Calu3 (cell line): ENCODE results near the gene TTC9B. TPM values are rescaled to one million over a fixed set of nuclear protein-coding genes. Genes with fewer than 3 reads are reported as not detected.

Experiments used
- BruUV-seq: library from RNA; stranded (reverse); fragments of 400-500 nt; replicated peaks from 2 replicates; lab custom pipeline; 2021; lab: Mats Ljungman, UMichigan
- CTCF ChIA-PET: fragments of 300-600 bp; sonication (Branson Sonifier 250); formaldehyde crosslinking; loops from one replicate; lab custom pipeline; 2022; ENCODE audit warnings: antibody characterized with exemption; lab: Charles Lee
- DNase-seq: peaks from one replicate; pipeline ENCODE4 v3.0.0; 2022
- H3K27ac Mint-ChIP-seq: one replicate; pipeline ENCODE4 v1.8.0; 2022; ENCODE audit warnings: mixed read lengths; ENCODE audit not compliant: unreplicated experiment
- H3K27me3 Mint-ChIP-seq: one replicate; pipeline ENCODE4 v1.8.0; 2022; ENCODE audit warnings: mixed read lengths; ENCODE audit not compliant: unreplicated experiment
- H3K36me3 Mint-ChIP-seq: one replicate; pipeline ENCODE4 v1.8.0; 2022; ENCODE audit warnings: mild to moderate bottlenecking, moderate library complexity, mixed read lengths; ENCODE audit not compliant: insufficient read depth, unreplicated experiment
- H3K4me1 Mint-ChIP-seq: one replicate; pipeline ENCODE4 v1.8.0; 2022; ENCODE audit warnings: mild to moderate bottlenecking, low read depth, mixed read lengths; ENCODE audit not compliant: unreplicated experiment
- H3K4me3 Mint-ChIP-seq: one replicate; pipeline ENCODE4 v1.8.0; 2022; ENCODE audit warnings: mild to moderate bottlenecking, low read depth, moderate library complexity, mixed read lengths; ENCODE audit not compliant: unreplicated experiment
- H3K9me3 Mint-ChIP-seq: one replicate; pipeline ENCODE4 v1.8.0; 2022; ENCODE audit warnings: low read depth, mixed read lengths; ENCODE audit not compliant: unreplicated experiment
- CTCF ChIP-seq: fragments of 200-600 bp; IDR thresholded peaks from one replicate; pipeline ENCODE4 v1.8.0; 2022; ENCODE audit warnings: antibody characterized with exemption; ENCODE audit not compliant: unreplicated experiment
- intact Hi-C: fragments of 100-400 bp; cut with micrococcal nuclease; formaldehyde crosslinking; loops from one replicate; pipeline ENCODE4 v1.10.0; 2022; ENCODE audit not compliant: unreplicated experiment
- total RNA-seq: library from RNA; stranded (reverse); gene quantifications from 2 replicates; pipeline ENCODE4 v1.2.3, GENCODE V29; 2022

The TTC9B gene
- total RNA-seq, 1 experiment from 2014 or later, result not detected

- H3K27me3 Mint-ChIP-seq, result peaks cover 10% of the 10 kb centered on the region
- TF ChIP-seq CTCF, result no peak
- H3K27ac Mint-ChIP-seq, result no peak overlapping the region
- H3K4me1 Mint-ChIP-seq, result peaks cover 12% of the 10 kb centered on the region
- intact Hi-C loops, result no loop called here
- TSS peak; percentile 15 for BruUV-seq
- CTCF ChIA-PET, result no interaction called here
- H3K4me3 Mint-ChIP-seq, result no peak overlapping the region
- no peak for DNase-seq
- H3K36me3 Mint-ChIP-seq, result peaks cover 38% of the 10 kb centered on the region
- no peaks in the 10 kb centered on the region for H3K9me3 Mint-ChIP-seq
These were observed 14.3 kb upstream of the TTC9B start for GRCh38 chr19:40232479-40232878.

GRCh38 chr19:40231544-40232424 lies 13.6 kb upstream of the TTC9B start:
- TF ChIP-seq CTCF, result no peak
- peaks cover 15% of the 10 kb centered on the region for H3K4me1 Mint-ChIP-seq
- H3K27me3 Mint-ChIP-seq, result peaks cover 17% of the 10 kb centered on the region
- peaks cover 34% of the 10 kb centered on the region for H3K36me3 Mint-ChIP-seq
- peak; percentile 40 for DNase-seq
- CTCF ChIA-PET, result interaction anchor here (0.5 kb wide), 1 partner anchor 401 kb away, joined by 3 read pairs; no protein-coding TSS in a partner anchor
- no TSS peak for BruUV-seq
- intact Hi-C loops, result no loop called here
- no peak overlapping the region for H3K4me3 Mint-ChIP-seq
- H3K27ac Mint-ChIP-seq, result no peak overlapping the region
- H3K9me3 Mint-ChIP-seq, result no peaks in the 10 kb centered on the region

- H3K27me3 Mint-ChIP-seq, result peaks cover 24% of the 10 kb centered on the region
- intact Hi-C loops, result no loop called here
- no peak overlapping the region for H3K27ac Mint-ChIP-seq
- CTCF ChIA-PET, result no interaction called here
- peaks cover 22% of the 10 kb centered on the region for H3K4me1 Mint-ChIP-seq
- H3K4me3 Mint-ChIP-seq, result no peak overlapping the region
- no peak for TF ChIP-seq CTCF
- H3K36me3 Mint-ChIP-seq, result peaks cover 37% of the 10 kb centered on the region
- BruUV-seq, result no TSS peak
- H3K9me3 Mint-ChIP-seq, result no peaks in the 10 kb centered on the region
- no peak for DNase-seq
These were observed 12.9 kb upstream of the TTC9B start for GRCh38 chr19:40231057-40231456.

- no TSS peak for BruUV-seq
- H3K4me1 Mint-ChIP-seq, result peaks cover 33% of the 10 kb centered on the region
- H3K36me3 Mint-ChIP-seq, result peaks cover 36% of the 10 kb centered on the region
These were observed 11.8 kb upstream of the TTC9B start for GRCh38 chr19:40229926-40230417.

More at GRCh38 chr19:40229926-40230417, 11.8 kb upstream of the TTC9B start:
- intact Hi-C loops, result no loop called here
- DNase-seq, result no peak
- CTCF ChIA-PET, result no interaction called here
- Mint-ChIP-seq H3K27me3 (peaks cover 35% of the 10 kb centered on the region), H3K4me3 (no peak overlapping the region), H3K27ac (no peak overlapping the region), H3K9me3 (no peaks in the 10 kb centered on the region)
- TF ChIP-seq CTCF, result no peak
